Measurements from ENCODE around the gene FYB1. TPM values are rescaled to one million over a fixed set of nuclear protein-coding genes. Genes with fewer than 3 reads are reported as not detected.

Gene FYB1
- total and polyA plus RNA-seq, 2 experiments from 2014 or later, result not detected

DNA sequence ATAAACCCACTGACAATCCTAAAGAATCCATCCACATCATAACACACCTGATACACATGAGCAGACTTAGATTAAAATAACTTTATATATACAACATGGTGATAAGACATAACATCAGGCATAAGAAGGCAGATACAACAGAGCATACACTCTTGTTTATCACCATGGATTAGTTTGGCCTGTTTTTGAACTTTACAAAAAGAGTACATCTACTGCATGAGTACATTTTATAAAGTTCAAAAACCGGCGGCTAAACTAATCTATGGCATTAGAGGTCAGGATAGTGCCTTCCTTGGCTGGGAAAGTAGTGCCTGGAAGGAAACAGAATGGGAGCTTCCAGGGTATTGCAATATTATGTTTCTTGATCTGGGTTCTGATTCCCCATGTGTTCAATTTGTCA, 160.3 kb downstream of the FYB1 start (continued):
- TF ChIP-seq, protein P1, sequence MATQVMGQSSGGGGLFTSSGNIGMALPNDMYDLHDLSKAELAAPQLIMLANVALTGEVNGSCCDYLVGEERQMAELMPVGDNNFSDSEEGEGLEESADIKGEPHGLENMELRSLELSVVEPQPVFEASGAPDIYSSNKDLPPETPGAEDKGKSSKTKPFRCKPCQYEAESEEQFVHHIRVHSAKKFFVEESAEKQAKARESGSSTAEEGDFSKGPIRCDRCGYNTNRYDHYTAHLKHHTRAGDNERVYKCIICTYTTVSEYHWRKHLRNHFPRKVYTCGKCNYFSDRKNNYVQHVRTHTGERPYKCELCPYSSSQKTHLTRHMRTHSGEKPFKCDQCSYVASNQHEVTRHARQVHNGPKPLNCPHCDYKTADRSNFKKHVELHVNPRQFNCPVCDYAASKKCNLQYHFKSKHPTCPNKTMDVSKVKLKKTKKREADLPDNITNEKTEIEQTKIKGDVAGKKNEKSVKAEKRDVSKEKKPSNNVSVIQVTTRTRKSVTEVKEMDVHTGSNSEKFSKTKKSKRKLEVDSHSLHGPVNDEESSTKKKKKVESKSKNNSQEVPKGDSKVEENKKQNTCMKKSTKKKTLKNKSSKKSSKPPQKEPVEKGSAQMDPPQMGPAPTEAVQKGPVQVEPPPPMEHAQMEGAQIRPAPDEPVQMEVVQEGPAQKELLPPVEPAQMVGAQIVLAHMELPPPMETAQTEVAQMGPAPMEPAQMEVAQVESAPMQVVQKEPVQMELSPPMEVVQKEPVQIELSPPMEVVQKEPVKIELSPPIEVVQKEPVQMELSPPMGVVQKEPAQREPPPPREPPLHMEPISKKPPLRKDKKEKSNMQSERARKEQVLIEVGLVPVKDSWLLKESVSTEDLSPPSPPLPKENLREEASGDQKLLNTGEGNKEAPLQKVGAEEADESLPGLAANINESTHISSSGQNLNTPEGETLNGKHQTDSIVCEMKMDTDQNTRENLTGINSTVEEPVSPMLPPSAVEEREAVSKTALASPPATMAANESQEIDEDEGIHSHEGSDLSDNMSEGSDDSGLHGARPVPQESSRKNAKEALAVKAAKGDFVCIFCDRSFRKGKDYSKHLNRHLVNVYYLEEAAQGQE (IDR thresholded peaks at IDR 0.05; ENCODE audit: unreplicated experiment), result no peak
- no peak for TF ChIP-seq EZH2phosphoT487 (IDR thresholded peaks at IDR 0.05; ENCODE audit: unreplicated experiment)
- TF ChIP-seq ZNF114 (CRISPR knock-in tag; IDR thresholded peaks at IDR 0.05), result no peak
- no peak for TF ChIP-seq JUNB (IDR thresholded peaks at IDR 0.05; ENCODE audit: unreplicated experiment)
- no peak for TF ChIP-seq STAT1 (IDR thresholded peaks at IDR 0.05; ENCODE audit: unreplicated experiment)
- TF ChIP-seq ZNF331 (CRISPR knock-in tag; IDR thresholded peaks at IDR 0.05; ENCODE audit: low read depth), result no peak
- no peak for TF ChIP-seq POLR2AphosphoS5 (IDR thresholded peaks at IDR 0.05; ENCODE audit: low read depth)

GRCh38 chr5:39058178-39058921, 161.0 kb downstream of the FYB1 start:
- Mint-ChIP-seq H3K27ac (no peak overlapping the region), H3K27me3 (ENCODE audit: insufficient read depth, low read depth, poor library complexity) (no peaks in the 10 kb centered on the region), H3K4me3 (no peak overlapping the region), H3K36me3 (ENCODE audit: low read depth) (no peaks in the 10 kb centered on the region), H3K9me3 (no peaks in the 10 kb centered on the region), H3K4me1 (peaks cover 13% of the 10 kb centered on the region; the same call in 2 of the 3 replicates)
- DNase-seq (ENCODE audit: low spot score), result no peak
- H3K27me3 ChIP-seq (ENCODE audit: insufficient read depth), result no peaks in the 10 kb centered on the region
- no peak overlapping the region for H3K4me2 ChIP-seq
- H3K4me1 ChIP-seq (ENCODE audit: insufficient read depth), result peaks cover 13% of the 10 kb centered on the region
- H3F3A ChIP-seq (replicated peaks; ENCODE audit: low read depth), result no peaks in the 10 kb centered on the region
- H2AFZ ChIP-seq, result no peak overlapping the region
- H3K79me2 ChIP-seq (replicated peaks; ENCODE audit: insufficient read depth), result peaks cover 97% of the 10 kb centered on the region
- H3K9me2 ChIP-seq (ENCODE audit: insufficient read depth), result no peaks in the 10 kb centered on the region
- no peak overlapping the region for H3K27ac ChIP-seq (ENCODE audit: low read depth)
- no peaks in the 10 kb centered on the region; the same call in 1 of the 2 replicates for H4K20me1 ChIP-seq (replicated peaks; ENCODE audit: insufficient read depth)
- H3K4me3 ChIP-seq, result no peak overlapping the region
- no peak for ATAC-seq
- no peaks in the 10 kb centered on the region for H3K36me3 ChIP-seq (ENCODE audit: insufficient read depth)
- TF ChIP-seq, protein P1 (IDR thresholded peaks at IDR 0.05; ENCODE audit: unreplicated experiment), result no peak
- TF ChIP-seq, protein P2, sequence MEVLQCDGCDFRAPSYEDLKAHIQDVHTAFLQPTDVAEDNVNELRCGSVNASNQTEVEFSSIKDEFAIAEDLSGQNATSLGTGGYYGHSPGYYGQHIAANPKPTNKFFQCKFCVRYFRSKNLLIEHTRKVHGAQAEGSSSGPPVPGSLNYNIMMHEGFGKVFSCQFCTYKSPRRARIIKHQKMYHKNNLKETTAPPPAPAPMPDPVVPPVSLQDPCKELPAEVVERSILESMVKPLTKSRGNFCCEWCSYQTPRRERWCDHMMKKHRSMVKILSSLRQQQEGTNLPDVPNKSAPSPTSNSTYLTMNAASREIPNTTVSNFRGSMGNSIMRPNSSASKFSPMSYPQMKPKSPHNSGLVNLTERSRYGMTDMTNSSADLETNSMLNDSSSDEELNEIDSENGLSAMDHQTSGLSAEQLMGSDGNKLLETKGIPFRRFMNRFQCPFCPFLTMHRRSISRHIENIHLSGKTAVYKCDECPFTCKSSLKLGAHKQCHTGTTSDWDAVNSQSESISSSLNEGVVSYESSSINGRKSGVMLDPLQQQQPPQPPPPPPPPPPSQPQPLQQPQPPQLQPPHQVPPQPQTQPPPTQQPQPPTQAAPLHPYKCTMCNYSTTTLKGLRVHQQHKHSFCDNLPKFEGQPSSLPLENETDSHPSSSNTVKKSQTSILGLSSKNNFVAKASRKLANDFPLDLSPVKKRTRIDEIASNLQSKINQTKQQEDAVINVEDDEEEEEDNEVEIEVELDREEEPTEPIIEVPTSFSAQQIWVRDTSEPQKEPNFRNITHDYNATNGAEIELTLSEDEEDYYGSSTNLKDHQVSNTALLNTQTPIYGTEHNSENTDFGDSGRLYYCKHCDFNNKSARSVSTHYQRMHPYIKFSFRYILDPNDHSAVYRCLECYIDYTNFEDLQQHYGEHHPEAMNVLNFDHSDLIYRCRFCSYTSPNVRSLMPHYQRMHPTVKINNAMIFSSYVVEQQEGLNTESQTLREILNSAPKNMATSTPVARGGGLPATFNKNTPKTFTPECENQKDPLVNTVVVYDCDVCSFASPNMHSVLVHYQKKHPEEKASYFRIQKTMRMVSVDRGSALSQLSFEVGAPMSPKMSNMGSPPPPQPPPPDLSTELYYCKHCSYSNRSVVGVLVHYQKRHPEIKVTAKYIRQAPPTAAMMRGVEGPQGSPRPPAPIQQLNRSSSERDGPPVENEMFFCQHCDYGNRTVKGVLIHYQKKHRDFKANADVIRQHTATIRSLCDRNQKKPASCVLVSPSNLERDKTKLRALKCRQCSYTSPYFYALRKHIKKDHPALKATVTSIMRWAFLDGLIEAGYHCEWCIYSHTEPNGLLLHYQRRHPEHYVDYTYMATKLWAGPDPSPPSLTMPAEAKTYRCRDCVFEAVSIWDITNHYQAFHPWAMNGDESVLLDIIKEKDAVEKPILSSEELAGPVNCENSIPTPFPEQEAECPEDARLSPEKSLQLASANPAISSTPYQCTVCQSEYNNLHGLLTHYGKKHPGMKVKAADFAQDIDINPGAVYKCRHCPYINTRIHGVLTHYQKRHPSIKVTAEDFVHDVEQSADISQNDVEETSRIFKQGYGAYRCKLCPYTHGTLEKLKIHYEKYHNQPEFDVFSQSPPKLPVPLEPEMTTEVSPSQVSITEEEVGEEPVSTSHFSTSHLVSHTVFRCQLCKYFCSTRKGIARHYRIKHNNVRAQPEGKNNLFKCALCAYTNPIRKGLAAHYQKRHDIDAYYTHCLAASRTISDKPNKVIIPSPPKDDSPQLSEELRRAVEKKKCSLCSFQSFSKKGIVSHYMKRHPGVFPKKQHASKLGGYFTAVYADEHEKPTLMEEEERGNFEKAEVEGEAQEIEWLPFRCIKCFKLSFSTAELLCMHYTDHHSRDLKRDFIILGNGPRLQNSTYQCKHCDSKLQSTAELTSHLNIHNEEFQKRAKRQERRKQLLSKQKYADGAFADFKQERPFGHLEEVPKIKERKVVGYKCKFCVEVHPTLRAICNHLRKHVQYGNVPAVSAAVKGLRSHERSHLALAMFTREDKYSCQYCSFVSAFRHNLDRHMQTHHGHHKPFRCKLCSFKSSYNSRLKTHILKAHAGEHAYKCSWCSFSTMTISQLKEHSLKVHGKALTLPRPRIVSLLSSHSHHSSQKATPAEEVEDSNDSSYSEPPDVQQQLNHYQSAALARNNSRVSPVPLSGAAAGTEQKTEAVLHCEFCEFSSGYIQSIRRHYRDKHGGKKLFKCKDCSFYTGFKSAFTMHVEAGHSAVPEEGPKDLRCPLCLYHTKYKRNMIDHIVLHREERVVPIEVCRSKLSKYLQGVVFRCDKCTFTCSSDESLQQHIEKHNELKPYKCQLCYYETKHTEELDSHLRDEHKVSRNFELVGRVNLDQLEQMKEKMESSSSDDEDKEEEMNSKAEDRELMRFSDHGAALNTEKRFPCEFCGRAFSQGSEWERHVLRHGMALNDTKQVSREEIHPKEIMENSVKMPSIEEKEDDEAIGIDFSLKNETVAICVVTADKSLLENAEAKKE (CRISPR knock-in tag; IDR thresholded peaks at IDR 0.05), result no peak
- TF ChIP-seq NANOG (IDR thresholded peaks at IDR 0.05; ENCODE audit: borderline replicate concordance), result no peak

Measured in GM23338 (cell line).